ENCODE measurements around the gene RAVER1.

Gene RAVER1

DNA sequence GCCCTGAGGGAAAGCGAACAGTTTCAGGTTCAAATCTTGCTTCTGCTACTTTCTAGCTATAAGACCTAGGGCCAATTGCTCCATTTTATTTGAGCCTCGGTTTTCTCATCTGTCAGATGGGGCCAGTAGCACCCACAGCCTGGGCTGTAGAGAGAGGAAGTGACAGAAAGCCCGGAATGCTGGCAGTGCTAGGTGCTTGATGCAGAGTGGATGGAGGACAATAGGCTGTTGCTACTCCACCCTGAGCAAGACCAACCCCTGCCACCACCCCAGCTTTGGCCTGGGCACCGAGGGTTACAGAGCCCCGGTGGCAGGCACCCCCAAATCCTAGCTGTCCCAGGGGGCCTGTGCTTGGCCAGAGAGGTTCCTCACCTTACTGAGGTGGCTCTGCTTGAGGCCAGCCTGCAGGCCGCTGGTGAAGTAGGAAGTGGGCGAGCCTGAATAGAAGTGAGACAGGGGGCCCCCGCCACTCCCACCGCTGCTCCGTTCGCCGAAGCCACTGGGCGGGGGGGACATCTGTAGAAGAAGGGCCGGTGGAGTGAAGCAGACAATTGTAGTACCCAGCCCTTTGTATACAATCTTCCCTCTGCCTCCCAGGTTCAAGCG, 15.4 kb downstream of the RAVER1 start:
- no peak for DNase-seq (ENCODE audit: low read depth)

DNA sequence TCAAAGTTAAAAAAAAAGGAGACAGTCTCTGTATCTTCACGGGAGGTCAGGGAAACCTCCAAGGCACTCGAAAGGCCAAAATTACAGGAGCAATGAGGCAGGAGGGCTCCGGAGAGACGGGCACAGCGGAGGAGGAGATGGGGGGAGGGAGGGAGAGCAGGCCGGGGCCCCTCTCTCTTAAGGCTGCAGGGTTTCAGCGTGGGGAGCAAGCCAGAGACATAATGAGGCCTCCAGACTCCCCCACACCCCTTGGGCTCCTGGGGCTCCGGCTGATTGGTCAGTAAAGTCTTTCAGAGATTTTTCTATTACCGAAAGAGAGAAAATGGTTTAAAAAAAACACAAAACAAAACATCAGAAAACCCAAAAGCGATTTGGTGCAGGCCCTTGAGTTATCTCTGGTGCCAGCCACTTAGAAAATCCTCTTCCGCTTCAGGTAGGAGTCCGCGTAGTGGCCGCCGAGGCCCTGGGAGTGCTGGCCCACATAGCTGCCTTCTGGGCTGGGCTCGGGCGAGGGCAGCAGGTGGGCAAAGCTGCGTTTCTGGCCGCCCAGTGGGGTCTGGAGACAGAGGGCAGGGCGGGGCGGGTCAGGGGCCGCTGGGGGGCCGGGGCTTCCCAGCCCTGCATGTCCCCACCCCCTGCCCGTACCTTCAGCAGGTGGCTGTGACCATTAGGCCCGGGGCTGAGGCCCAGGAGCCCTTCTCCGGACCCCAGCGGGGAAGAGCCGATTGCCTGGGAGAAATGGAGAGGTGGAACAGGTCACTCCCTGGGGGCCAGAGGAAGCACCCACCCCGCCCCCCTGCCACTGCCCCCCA, 16.1 kb downstream of the RAVER1 start:
- no peak for DNase-seq (ENCODE audit: low read depth)

DNA sequence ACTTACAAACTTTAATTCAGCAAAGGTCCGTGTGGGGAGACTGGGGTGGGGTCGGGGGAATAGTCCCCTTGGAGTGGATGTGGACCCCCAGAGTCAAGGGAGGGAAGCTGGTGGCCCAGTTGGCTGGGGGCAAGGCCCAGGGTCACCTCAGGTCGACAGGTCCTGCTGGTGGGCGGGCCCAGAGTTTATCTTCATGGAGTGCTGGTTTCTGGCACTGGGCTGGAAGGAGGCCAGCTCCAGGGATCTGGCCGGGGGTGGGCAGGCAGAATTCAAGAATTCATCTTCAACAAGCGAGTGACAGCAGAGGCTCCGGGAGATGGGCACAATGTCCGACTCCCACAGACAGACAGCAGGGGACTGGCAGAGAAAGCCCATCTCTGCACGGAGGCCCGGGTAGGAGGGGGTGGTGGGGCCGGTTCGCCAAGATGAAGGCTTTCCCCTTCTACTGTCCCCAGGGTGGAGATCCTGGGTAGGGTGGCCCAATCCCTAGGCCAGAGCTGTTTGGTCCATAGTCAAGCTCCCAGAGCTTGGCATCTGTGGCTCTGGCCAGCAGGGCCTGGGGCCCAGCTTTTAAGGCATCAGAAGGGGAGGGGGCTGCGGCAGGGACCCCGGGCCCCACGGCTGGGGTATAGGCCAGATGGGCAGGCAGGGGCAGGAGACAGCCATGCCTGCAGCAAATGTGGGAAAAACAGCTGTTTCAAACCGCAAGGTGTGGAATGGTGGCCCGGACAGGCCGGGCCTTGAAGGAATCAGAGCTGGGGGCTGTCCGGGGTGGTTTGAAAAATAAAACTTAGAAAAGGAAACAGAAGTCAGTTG, 16.9 kb downstream of the RAVER1 start:
- no peak for DNase-seq (ENCODE audit: low read depth)

DNA sequence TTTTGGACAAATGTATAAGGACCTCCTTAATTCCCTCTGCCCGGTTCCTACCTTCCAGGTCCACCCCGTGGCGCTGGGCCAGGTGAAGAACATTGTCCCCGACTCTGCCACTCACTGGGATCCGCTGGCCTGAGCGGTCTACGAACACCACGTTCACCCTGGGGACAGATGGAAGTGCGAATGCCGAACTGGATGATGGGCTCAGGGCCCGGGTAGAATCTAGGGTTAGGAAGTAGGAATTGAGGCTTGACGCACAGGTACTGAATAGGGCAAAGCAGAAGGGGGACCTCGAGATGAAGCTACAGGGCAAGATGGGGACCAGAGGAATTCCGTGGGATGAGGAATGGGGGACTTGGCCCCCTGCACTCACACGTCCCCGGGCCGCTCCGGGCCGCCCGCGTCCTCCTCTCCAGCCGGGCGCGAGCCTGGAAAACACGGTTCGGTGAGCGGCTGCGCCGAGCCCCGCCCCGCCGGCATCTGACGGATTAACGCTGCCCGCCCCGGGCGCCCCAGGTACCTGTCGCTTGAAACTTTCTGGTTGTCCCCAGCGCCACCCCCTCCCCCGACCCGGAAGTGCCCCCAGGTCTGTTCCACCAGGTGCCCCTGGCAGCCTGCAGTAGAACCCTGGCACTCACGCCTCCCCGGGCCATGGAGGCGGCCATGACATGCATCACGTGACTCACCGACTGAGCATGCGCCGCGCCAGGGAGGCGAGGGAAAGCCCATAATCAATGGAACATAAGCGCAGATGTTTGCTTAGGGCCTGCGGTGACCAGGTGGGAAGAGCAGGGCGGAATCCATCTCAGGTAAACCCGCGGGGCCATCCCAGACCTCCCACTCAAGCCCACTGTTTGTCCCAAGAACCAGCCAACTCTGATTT, 17.8 kb downstream of the RAVER1 start, which contains the start of gene FDX2:
TSS of gene FDX2 (minus strand) at position 681 of the 880 bp plus-strand sequence. CDS start at position 662, 19 bp downstream.
- peak; percentile 90 for DNase-seq (ENCODE audit: low read depth)

DNA sequence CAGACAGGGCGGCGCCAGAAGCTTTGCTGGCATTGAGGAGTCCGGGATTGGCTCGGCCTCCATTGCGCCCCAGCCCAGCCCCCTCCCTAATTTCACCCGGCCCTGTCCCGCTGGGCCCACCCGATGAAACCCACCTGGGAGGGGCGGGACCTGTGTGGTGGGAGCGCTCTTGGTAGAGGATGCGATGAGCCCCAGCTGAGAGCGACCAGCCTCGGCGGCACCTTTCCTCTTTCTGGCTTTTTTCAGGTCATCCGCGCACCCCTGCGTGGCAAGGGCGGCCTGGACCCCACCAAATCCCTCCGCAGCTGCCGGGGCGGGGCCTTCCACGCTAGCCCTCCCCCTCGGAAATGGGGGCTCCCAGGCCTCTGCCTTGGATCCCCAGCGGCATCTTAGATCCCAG, 23.9 kb downstream of the RAVER1 start, which contains the start of gene ZGLP1:
TSS of gene ZGLP1 (minus strand) at position 393 of the 400 bp plus-strand sequence.
- no peak for DNase-seq (ENCODE audit: low read depth)

DNA sequence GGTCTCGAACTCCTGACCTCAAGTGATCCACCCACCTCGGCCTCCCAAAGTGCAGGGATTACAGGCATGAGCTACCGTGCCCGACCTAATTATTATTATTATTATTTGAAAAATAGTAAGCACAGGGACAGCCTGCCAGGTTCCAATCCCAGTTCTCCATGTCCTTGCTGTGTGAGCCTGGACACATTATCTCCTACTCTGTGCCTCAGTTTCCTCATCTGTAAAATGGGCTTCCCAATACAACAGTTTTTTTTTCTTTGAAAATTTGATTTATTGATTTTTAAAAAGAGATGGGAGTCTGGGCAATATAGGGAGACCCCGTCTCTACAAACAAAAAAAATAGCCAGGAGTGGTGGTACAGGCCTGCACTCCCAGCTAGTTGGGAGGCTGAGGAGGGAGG, 27.0 kb downstream of the RAVER1 start:
- DNase-seq (ENCODE audit: low read depth): no peak

DNA sequence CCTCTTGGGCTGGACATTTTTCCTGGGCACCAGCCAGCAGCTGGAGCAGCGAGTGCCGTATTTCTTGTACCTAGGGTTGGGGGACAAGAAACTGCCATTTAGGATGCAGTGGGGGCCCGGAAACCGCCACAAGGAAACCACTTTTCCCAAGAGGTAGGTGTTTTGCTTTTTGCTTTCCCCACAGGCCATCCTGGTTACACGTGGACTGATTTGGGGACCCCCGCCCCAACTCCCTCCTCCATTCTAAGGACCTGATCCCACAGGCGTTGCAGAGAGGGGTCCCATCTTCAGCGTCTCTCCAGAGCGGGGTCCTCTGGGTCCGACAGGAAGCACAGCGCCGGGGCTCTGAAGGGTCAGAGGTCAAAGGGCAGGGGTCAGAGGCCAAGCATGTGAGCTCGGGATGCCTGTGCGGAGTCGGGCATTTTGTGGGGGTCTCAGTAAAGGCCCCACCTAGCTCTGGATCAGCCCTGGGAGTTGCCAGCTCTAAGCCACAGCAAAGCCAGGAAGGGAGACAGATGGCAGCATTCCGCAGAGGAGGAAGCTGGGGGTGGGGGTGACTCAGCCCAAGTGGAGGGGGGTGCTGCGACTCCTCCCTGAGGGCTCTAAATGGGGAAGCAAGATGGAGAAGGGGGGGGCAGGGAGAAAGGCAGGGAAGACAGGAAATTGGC, 28.1 kb downstream of the RAVER1 start:
- no peak for DNase-seq (ENCODE audit: low read depth)

DNA sequence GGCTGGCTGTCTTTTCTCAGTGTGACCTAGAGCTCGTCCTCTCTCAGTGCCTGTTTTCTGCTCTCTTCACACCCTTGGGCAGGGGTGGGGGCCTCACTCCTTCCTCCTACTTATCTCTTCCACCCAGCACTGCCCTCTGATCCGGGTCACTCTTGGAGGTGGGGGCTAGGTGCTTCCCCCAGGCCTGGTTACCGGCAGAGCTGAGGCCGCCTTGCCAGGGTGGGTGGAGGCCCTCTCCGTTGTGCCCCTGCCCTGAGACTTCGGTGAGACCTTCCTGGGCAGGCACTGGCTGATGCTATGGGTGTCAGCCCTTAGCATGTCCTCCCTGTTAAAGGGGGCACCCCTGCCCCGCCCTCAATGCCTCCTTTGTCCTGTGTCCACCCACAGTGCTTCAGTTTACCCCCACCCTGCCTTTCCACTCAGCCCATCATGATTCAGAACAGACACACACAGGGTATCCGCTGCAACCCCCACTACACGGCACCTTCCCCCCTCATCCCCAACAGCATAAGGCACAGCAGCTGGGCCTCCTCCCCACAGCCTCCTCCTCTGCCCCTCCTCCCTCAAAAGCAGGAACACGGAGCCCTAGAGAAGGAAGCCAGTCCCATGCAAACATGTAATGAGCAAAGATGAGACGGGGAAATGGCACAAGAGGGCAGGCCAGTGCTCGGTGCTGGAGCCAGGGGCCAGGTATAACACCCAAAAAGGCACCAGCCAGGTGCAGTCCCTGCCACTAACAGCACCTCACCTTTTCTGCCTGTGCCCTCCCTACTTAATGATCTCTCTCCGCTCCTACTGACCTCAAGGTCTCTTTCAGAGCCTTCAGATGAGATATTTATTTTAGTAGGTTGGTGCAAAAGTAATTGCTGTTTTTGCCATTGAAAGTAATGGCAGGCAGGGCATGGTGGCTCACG, 33.5 kb downstream of the RAVER1 start:
- DNase-seq (ENCODE audit: low read depth): no peak

DNA sequence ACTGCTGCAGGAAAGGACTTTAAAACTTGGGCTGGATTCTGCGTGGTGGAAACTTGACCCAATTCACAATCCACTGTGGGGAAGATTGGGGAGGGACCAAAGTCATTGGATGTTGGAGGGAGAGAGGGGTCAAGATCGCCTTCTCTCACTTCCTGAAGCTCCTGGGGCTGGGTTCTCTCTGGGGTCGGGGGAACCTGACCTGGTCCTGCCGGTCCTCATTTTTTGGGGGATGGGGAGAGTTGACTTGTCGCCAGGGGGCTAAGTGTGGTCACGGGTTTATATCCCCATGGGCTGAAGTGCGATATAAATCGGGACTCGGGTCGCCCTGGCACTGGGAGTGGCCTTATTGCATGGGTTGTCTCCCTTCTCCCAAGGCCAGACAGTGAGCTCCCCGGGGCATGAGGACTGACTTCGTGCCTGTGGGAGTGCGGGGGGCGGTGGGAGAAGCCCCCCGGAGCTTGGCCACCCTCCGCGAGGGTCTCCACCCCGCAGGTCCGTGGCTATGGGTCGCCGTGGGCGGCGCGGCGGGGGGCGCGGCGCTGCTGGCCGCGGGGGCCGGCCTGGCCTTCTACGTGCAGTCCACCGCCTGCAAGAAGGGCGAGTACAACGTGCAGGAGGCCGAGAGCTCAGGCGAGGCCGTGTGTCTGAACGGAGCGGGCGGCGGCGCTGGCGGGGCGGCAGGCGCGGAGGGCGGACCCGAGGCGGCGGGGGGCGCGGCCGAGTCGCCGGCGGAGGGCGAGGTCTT, 37.3 kb downstream of the RAVER1 start:
- no peak for DNase-seq (ENCODE audit: low read depth)

DNA sequence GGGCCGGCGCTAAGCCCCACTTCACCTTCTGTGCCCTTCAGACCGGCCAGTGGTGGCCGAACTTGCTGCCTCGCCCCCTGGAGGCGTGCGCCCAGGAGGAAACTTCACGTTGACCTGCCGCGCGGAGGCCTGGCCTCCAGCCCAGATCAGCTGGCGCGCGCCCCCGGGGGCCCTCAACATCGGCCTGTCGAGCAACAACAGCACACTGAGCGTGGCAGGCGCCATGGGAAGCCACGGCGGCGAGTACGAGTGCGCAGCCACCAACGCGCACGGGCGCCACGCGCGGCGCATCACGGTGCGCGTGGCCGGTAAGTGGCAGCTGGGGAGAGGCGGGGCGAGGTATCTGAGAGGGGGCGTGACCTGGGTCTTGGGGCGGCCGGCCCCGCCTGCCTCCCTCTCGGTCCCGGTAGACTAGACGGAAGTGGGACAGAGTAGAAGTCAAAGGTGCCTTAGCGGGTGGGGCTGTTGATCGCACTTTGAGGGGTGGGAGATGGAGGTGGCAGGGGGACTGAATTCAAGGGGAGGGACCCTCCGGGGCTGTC, 38.0 kb downstream of the RAVER1 start:
- DNase-seq (ENCODE audit: low read depth): no peak

DNA sequence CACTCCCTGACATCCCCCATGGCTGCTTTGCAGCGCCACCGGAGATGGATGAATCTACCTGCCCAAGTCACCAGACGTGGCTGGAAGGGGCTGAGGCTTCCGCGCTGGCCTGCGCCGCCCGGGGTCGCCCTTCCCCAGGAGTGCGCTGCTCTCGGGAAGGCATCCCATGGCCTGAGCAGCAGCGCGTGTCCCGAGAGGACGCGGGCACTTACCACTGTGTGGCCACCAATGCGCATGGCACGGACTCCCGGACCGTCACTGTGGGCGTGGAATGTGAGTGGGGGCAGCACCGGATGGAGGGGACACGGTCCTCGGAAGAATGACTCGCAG, 39.0 kb downstream of the RAVER1 start:
- DNase-seq (ENCODE audit: low read depth): no peak

DNA sequence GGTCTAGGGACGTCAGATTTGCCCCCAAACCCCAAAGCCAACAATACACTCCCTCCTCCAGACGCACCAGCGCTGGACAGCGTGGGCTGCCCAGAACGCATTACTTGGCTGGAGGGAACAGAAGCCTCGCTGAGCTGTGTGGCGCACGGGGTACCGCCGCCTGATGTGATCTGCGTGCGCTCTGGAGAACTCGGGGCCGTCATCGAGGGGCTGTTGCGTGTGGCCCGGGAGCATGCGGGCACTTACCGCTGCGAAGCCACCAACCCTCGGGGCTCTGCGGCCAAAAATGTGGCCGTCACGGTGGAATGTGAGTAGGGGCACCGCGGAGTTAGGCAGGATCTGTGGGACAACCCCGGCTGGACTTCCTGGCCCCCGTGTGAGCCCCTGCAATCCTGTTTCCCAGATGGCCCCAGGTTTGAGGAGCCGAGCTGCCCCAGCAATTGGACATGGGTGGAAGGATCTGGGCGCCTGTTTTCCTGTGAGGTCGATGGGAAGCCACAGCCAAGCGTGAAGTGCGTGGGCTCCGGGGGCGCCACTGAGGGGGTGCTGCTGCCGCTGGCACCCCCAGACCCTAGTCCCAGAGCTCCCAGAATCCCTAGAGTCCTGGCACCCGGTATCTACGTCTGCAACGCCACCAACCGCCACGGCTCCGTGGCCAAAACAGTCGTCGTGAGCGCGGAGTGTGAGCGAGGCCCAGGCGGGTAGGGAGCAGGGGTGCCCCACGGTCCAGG, 39.5 kb downstream of the RAVER1 start:
- no peak for DNase-seq (ENCODE audit: low read depth)

DNA sequence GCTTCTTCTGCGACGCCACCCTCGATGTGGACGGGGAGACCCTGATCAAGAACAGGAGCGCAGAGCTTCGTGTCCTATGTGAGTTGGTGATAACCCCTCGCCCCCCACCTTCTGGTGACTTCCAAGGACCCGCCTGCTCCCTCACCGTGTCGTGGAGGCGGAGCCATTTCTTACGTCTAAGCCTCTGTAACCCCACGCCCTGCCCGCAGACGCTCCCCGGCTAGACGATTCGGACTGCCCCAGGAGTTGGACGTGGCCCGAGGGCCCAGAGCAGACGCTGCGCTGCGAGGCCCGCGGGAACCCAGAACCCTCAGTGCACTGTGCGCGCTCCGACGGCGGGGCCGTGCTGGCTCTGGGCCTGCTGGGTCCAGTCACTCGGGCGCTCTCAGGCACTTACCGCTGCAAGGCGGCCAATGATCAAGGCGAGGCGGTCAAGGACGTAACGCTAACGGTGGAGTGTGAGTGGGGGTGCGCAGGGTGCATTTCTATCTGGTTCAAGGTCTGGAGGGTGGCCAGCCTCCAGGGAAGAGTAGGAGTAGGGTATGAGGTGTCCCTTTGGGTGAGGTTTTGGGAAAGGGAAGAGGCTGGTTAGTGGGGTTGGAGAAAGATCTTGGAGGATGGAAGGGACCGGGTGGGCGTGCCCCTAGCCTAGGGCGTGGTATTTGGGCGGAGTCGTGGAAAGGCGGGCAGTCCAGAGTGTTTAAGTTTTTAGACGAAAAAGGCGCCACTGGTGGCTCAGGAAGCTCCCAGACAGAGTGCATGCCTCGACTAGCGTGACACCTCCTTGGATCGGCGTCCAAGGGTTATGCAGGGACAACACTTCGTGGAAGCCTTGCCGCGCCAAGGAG, 40.3 kb downstream of the RAVER1 start:
- DNase-seq (ENCODE audit: low read depth): no peak

DNA sequence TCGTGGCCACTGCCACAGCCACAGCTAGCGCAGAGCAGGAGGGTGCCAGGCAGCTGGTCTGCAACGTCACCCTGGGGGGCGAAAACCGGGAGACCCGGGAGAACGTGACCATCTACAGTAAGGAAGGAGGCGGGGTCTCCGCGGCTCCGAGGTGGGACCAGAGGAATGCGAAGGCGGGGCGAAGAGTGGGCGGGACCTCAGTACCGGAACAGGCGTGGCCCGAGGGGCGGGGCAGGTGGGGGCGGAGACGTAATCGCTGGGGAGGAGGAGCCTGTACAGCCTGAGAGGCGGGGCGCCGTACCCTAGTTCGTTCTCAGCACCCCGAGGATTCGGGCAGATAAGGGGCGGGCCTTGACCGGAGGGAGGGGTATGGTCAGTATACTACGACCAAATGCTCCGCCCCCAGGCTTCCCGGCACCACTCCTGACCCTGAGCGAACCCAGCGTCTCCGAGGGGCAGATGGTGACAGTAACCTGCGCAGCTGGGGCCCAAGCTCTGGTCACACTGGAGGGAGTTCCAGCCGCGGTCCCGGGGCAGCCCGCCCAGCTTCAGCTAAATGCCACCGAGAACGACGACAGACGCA, 41.0 kb downstream of the RAVER1 start:
- peak; percentile 57 for DNase-seq (ENCODE audit: low read depth)

DNA sequence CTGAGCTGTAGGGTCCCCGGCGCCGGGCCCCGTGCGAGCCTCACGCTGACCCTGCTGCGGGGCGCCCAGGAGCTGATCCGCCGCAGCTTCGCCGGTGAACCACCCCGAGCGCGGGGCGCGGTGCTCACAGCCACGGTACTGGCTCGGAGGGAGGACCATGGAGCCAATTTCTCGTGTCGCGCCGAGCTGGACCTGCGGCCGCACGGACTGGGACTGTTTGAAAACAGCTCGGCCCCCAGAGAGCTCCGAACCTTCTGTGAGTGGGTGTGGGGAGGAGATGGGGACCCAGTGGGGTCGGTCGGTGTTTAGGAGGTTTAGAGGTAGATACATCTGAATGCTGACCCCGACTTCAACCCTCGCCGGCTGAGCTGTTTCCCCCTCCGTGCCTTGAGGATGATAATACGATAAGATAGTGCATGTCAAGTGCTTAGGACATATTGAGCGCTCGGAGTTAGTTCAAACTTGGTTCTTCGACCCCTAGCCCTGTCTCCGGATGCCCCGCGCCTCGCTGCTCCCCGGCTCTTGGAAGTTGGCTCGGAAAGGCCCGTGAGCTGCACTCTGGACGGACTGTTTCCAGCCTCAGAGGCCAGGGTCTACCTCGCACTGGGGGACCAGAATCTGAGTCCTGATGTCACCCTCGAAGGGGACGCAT, 41.6 kb downstream of the RAVER1 start:
- DNase-seq (ENCODE audit: low read depth): no peak

DNA sequence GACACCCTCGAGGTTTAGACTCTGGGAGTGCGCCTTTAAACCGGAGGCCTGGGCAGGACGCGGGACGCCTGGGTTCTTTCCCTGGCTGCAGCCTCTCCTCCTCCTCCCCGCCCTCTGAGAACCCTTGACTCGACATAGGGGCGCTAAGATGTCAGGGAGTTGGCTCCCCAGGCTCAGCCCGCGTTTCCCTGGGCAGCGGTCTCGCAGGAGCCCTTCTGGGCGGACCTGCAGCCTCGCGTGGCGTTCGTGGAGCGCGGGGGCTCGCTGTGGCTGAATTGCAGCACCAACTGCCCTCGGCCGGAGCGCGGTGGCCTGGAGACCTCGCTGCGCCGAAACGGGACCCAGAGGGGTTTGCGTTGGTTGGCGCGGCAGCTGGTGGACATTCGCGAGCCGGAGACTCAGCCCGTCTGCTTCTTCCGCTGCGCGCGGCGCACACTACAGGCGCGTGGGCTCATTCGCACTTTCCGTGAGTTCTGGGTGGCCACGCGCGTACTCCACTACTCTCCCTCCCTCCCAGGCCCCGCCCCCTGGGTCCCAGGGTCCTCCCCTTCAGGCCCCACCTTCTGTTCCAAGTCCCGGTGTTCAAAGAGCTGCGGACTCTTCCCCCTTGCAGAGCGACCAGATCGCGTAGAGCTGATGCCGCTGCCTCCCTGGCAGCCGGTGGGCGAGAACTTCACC, 42.3 kb downstream of the RAVER1 start:
- no peak for DNase-seq (ENCODE audit: low read depth)
